ENCODE data around the gene GLIS2.

Gene GLIS2

DNA sequence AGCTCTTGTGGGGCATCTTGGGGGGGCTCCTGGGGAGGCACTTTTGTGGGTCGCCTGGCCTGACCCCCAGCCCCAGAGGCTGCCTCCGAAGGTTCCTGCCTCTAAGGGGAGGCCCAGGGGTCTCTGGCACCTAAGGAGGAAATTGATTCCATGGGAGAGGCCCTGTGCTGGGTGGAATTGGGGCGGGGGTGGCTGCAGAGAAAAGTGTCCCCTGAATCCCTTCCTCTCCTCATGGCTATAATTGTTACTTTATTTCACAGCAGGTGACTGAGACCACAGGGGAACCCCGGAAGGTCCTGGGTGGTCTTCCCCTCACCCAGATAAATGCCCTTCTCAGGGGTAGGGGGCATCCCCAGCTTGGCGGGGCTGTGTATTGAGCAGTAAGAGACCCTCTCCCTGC is 3.1 kb downstream of the GLIS2 start:
- H3K36me3 ChIP-seq (ENCODE audit: insufficient read depth, low read length), result no peaks in the 10 kb centered on the region
- H3K9me2 ChIP-seq (ENCODE audit: low read depth, low read length), result no peaks in the 10 kb centered on the region
- H3K4me3 ChIP-seq (ENCODE audit: low read depth, low read length, poor library complexity, severe bottlenecking), result no peak overlapping the region
- H3K4me2 ChIP-seq (ENCODE audit: low read length), result no peak overlapping the region
- no peaks in the 10 kb centered on the region for H3K79me2 ChIP-seq (ENCODE audit: insufficient read depth, low read length)
- peaks cover 15% of the 10 kb centered on the region; the same call in 1 of the 2 replicates for H3K27me3 ChIP-seq (ENCODE audit: insufficient read depth, low read length)
- TF ChIP-seq CTCF (IDR thresholded peaks at IDR 0.05; ENCODE audit: low read length) (no peak), EZH2 (IDR thresholded peaks at IDR 0.05; ENCODE audit: borderline replicate concordance, low read length) (no peak)
- H3F3A ChIP-seq (ENCODE audit: insufficient read depth, low read length), result no peaks in the 10 kb centered on the region
- peaks cover 13% of the 10 kb centered on the region for H3K4me1 ChIP-seq (ENCODE audit: insufficient read depth, low read length, severe bottlenecking)
- H3K9me3 ChIP-seq (ENCODE audit: low read length), result no peaks in the 10 kb centered on the region
- no peak overlapping the region for H3K9ac ChIP-seq (ENCODE audit: low read length)
- no peaks in the 10 kb centered on the region for H4K20me1 ChIP-seq (ENCODE audit: insufficient read depth, low read length)
- no peak overlapping the region for H3K27ac ChIP-seq (ENCODE audit: low read depth, low read length, poor library complexity, severe bottlenecking)
- no peak overlapping the region for H2AFZ ChIP-seq (ENCODE audit: low read length)

DNA sequence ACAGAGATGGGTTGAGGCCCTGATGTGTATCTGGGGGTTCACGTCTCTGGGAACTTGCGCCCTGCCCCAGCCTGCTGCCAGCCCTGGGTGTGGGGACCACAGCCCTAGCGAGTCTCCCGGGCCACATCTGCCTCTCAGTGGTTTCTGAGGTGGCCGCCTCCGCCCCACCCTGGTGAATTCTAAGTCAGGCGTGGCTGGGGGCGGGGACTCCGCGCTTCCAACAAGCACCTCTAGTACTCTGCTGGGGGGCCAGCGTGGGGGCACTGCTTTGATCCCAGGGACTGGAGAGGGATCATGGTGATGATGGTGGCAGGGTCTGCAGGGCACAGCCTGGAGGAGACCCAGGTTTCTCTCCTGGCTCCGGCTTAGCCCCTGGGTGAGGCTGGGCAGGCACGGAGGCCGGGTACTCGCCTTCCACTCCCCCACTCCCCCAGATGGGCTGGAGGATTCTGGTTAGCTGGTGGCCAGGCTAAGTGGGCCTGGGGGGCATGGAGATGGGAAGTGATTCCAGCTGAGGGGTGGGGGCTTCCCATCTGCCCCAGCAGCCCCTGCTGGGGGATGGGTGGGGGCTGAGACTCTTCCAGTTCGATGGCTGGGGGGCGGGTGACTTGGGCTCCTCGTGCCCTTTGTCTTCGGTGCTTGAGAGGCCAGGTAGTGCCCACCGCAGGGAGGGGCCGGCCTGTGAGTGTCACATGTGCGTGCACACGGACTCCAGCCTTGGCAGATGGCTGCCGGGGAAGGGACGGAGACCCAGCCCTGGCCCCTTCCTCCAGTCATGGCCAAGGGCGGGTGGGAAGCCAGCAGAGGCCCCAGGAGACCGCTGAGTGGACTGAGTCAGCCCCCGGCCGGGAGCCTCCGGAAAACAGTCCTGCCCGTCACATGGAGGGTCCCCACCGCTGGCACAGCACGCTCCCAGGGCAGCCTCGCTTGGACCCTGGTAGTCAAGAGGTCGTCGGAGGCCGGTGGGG is 3.9 kb downstream of the GLIS2 start:
- H3K9ac ChIP-seq (ENCODE audit: low read length), result no peak overlapping the region
- H3K36me3 ChIP-seq (ENCODE audit: insufficient read depth, low read length), result no peaks in the 10 kb centered on the region
- no peaks in the 10 kb centered on the region for H4K20me1 ChIP-seq (ENCODE audit: insufficient read depth, low read length)
- no peaks in the 10 kb centered on the region for H3F3A ChIP-seq (ENCODE audit: insufficient read depth, low read length)
- no peak overlapping the region for H3K4me3 ChIP-seq (ENCODE audit: low read depth, low read length, poor library complexity, severe bottlenecking)
- no peak overlapping the region for H3K27ac ChIP-seq (ENCODE audit: low read depth, low read length, poor library complexity, severe bottlenecking)
- no peaks in the 10 kb centered on the region for H3K79me2 ChIP-seq (ENCODE audit: insufficient read depth, low read length)
- no peaks in the 10 kb centered on the region for H3K9me2 ChIP-seq (ENCODE audit: low read depth, low read length)
- no peak for TF ChIP-seq EZH2 (IDR thresholded peaks at IDR 0.05; ENCODE audit: borderline replicate concordance, low read length)
- TF ChIP-seq CTCF (IDR thresholded peaks at IDR 0.05; ENCODE audit: low read length), result no peak
- H2AFZ ChIP-seq (ENCODE audit: low read length), result no peak overlapping the region
- peaks cover 11% of the 10 kb centered on the region for H3K4me1 ChIP-seq (ENCODE audit: insufficient read depth, low read length, severe bottlenecking)
- H3K4me2 ChIP-seq (ENCODE audit: low read length), result no peak overlapping the region
- no peaks in the 10 kb centered on the region for H3K9me3 ChIP-seq (ENCODE audit: low read length)
- peaks cover 9% of the 10 kb centered on the region; the same call in 1 of the 2 replicates for H3K27me3 ChIP-seq (ENCODE audit: insufficient read depth, low read length)

DNA sequence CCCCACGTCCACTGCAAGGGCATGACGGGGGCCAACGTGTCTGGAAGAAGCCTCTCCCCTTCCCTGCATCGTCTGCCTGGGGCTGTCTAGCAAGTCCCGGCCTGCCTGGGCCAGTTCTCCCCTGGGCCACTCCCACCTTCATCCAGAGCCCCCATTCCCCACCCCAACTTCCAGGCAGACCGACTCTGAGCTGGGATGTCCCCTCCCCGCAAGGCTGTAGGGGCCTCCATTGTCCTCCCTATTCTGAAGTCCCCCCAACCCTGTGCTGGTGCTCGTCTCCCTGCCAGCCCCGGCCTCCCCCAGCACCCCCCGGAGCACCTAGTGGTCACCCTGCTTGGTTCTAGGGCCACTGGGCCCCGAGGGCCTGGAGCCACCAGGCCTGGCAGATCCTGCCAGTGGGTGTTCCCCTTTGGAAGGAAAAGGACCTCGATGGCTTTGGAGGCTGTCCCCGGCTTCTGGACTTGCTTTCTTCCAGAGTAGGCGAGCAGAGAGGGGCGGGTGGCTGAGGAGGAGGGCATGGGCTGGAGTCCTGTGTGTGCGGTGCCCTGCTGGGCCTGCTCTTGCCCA is 4.8 kb downstream of the GLIS2 start:
- no peak for TF ChIP-seq EZH2 (IDR thresholded peaks at IDR 0.05; ENCODE audit: borderline replicate concordance, low read length)
- TF ChIP-seq CTCF (IDR thresholded peaks at IDR 0.05; ENCODE audit: low read length), result no peak
- Histone ChIP-seq H3K9ac (ENCODE audit: low read length) (no peak overlapping the region), H3K4me3 (ENCODE audit: low read depth, low read length, poor library complexity, severe bottlenecking) (no peak overlapping the region), H3K4me1 (ENCODE audit: insufficient read depth, low read length, severe bottlenecking) (peaks cover 4% of the 10 kb centered on the region), H3K4me2 (ENCODE audit: low read length) (no peak overlapping the region), H3K9me3 (ENCODE audit: low read length) (no peaks in the 10 kb centered on the region), H3K27me3 (ENCODE audit: insufficient read depth, low read length) (peaks cover 9% of the 10 kb centered on the region; the same call in 1 of the 2 replicates), H3K27ac (ENCODE audit: low read depth, low read length, poor library complexity, severe bottlenecking) (no peak overlapping the region), H3K79me2 (ENCODE audit: insufficient read depth, low read length) (no peaks in the 10 kb centered on the region), H3K36me3 (ENCODE audit: insufficient read depth, low read length) (no peaks in the 10 kb centered on the region), H3F3A (ENCODE audit: insufficient read depth, low read length) (no peaks in the 10 kb centered on the region), H4K20me1 (ENCODE audit: insufficient read depth, low read length) (no peaks in the 10 kb centered on the region), H2AFZ (ENCODE audit: low read length) (no peak overlapping the region), H3K9me2 (ENCODE audit: low read depth, low read length) (no peaks in the 10 kb centered on the region)

Measured in OCI-LY1 (cell line).